ENCODE measurements around the gene NES. TPM values are rescaled to one million over a fixed set of nuclear protein-coding genes. Genes with fewer than 3 reads are reported as not detected.

Gene NES
- total and polyA plus RNA-seq, 2 donors = 3.3 to 3.7 TPM

DNA sequence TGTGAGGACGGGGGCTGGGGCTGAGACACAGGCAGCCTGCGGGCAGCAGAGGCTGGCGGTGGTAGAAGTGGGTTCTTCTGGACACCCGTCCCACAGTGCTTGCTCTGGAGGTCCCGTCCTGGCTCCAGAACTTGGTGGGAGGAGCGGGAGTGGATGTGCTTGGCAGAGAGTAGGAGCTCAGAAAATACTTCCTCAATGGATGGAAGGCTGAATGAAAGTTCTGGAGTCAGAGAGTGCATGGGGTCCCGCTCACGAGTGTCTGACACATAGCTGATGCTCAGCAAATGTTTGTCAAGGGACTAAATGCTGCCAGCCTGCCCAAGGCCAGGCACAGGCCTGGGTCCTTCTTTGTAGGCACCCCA is 13.4 kb upstream of the NES start:
- Histone ChIP-seq H3K27me3 (ENCODE audit: control insufficient read depth in 2 of 2, insufficient read depth in 1 of 2, low read length in 1 of 2) (peaks cover 23 to 68% of the 10 kb centered on the region in 2 donors), H3K27ac (ENCODE audit: low read depth in 1 of 2, low read length in 1 of 2) (peak overlapping the region in 1 of 2 donors; percentile 71), H3K36me3 (ENCODE audit: control insufficient read depth in 2 of 2, insufficient read depth in 2 of 2, low read length in 1 of 2) (no peaks in the 10 kb centered on the region), H3K4me1 (ENCODE audit: control insufficient read depth in 2 of 2, insufficient read depth in 2 of 2, low read length in 2 of 2) (peaks cover 8 to 44% of the 10 kb centered on the region in 2 donors), H3K4me3 (ENCODE audit: low read length in 2 of 2) (no peak overlapping the region), H3K9me3 (ENCODE audit: control insufficient read depth in 2 of 2, insufficient read depth in 1 of 2, low read length in 1 of 2) (no peaks in the 10 kb centered on the region)
- 63% methylated on average over 8 of the region's 8 CpGs for WGBS
- no peak for DNase-seq (ENCODE audit: low read depth in 6 of 9, low spot score in 9 of 9)

DNA sequence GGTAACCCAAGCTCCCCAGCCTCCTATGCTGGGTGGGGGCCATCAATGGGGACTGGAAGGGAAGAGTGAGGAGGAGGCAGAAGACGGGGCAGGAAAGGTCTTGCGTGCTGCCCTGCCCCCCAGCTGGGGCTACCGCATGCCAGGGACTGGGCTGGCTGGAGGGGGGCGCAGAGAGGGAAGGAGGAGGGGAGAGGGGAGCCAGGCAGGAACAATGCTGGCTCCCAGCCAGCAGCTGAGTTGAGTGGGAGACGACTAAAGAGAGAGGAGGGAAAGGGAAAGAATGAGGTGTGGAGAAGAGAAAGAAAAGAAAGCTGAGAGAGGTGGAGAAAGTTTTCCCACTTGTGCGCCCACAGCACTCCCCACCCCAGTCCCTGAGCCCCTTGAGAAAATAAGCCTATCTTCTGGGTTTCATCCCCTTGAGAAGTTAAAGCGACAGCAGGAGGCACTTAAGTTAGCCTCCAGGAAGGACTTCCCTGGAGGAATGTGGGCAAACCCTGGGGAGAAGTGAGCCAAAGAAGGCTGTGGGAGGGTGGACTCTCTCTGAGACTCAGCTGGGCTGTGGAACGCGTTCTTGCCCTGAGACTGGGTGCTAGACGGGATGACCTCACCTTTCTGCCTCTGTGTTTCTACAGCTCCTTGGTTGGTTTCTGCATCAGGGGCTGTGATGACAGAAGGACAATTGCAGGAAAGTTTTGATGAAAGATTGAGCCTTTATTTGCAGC is 12.9 kb upstream of the NES start:
- Histone ChIP-seq H3K36me3 (ENCODE audit: control insufficient read depth in 2 of 2, insufficient read depth in 2 of 2, low read length in 1 of 2) (no peaks in the 10 kb centered on the region), H3K9me3 (ENCODE audit: control insufficient read depth in 2 of 2, insufficient read depth in 1 of 2, low read length in 1 of 2) (no peaks in the 10 kb centered on the region), H3K27ac (ENCODE audit: low read depth in 1 of 2, low read length in 1 of 2) (peak overlapping the region in 1 of 2 donors; percentile 67), H3K4me3 (ENCODE audit: low read length in 2 of 2) (no peak overlapping the region), H3K27me3 (ENCODE audit: control insufficient read depth in 2 of 2, insufficient read depth in 1 of 2, low read length in 1 of 2) (peaks cover 23 to 72% of the 10 kb centered on the region in 2 donors), H3K4me1 (ENCODE audit: control insufficient read depth in 2 of 2, insufficient read depth in 2 of 2, low read length in 2 of 2) (peaks cover 8 to 44% of the 10 kb centered on the region in 2 donors)
- 33% methylated on average over 10 of the region's 10 CpGs for WGBS
- no peak for DNase-seq (ENCODE audit: low read depth in 6 of 9, low spot score in 9 of 9)

DNA sequence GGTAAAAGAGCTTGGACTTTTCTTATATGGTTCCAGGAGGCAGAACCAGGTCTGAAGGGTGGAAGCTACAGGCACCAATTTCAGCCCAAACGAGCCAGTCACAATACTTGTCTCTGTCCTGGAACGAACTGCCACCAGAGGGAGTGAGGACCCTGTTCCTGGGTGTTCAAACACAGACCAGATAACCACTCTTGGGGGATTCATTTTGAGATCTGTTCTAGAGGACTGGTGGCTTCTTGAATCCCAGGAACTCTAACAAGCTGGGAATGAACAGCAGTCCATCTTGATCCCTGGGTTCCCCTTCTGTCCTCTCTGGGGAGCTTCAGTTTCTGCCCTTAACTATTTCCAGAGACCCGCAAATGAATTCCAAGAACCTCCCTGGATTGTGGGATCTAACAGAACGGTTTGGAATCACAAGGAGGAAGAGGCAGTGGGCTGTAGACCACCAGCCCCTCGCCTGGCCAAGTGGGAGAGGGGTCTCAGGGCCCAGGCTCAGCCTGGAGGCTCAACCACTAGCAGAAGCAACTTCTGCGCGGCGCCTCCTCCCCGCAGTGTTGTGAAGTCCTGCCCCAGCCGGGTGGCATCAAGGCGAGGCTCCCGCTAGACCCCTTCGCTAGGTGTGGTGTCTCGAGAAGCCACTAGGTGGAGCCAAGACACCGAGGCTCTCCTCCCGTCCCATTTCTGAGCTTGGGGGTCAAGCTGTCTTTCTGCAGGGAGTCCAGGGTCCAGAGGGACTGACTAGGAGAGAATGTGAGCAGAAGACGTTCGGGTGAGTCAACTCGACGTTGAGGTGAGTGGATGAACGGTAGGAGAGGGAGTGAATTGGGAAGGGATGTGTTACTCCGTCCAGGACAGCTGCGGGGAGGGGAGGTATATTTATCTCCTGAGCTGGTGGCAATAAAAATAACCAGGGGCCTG is 12.1 kb upstream of the NES start:
- no peaks in the 10 kb centered on the region for H3K9me3 ChIP-seq (ENCODE audit: control insufficient read depth in 2 of 2, insufficient read depth in 1 of 2, low read length in 1 of 2)
- H3K27ac ChIP-seq (ENCODE audit: low read depth in 1 of 2, low read length in 1 of 2) = no peak overlapping the region
- peaks cover 8 to 40% of the 10 kb centered on the region in 2 donors for H3K4me1 ChIP-seq (ENCODE audit: control insufficient read depth in 2 of 2, insufficient read depth in 2 of 2, low read length in 2 of 2)
- H3K4me3 ChIP-seq (ENCODE audit: low read length in 2 of 2) = no peak overlapping the region
- peaks cover 23 to 73% of the 10 kb centered on the region in 2 donors for H3K27me3 ChIP-seq (ENCODE audit: control insufficient read depth in 2 of 2, insufficient read depth in 1 of 2, low read length in 1 of 2)
- DNase-seq (ENCODE audit: low read depth in 6 of 9, low spot score in 9 of 9) = peak in 8 of 9 donors; percentile 53 to 84 (median 70)
- no peaks in the 10 kb centered on the region for H3K36me3 ChIP-seq (ENCODE audit: control insufficient read depth in 2 of 2, insufficient read depth in 2 of 2, low read length in 1 of 2)
- WGBS = 4% methylated on average over 23 of the region's 23 CpGs

DNA sequence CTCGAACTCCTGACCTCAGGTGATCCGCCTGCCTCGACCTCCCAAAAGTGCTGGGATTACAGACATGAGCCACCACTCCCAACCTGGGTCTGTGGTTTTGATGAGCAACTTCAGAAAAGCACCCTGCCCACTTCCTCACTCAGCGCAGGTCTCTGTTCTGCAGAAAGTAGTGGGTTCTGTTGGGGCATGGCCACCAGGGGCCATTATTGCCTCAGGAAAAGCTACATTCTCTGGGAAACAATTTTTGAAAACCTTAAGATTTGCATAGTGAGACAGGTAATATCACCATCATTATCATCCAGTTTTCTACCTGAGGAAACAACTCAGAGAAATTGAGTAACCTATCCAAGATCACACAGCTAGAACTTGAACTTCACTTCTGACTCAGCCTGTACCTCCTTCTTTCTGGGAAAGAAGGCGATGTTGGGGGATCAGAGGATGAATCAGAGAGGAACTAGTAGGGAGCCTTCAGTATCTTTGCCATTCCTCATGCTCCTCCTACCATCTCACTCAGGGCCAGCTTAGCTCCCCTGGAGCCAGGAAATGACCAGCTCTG is 7.1 kb upstream of the NES start:
- H3K4me3 ChIP-seq (ENCODE audit: low read length in 2 of 2) = no peak overlapping the region
- H3K4me1 ChIP-seq (ENCODE audit: control insufficient read depth in 2 of 2, insufficient read depth in 2 of 2, low read length in 2 of 2) = peaks cover 1 to 5% of the 10 kb centered on the region in 2 donors
- no peak overlapping the region for H3K27ac ChIP-seq (ENCODE audit: low read depth in 1 of 2, low read length in 1 of 2)
- DNase-seq (ENCODE audit: low read depth in 6 of 9, low spot score in 9 of 9) = no peak
- H3K36me3 ChIP-seq (ENCODE audit: control insufficient read depth in 2 of 2, insufficient read depth in 2 of 2, low read length in 1 of 2) = no peaks in the 10 kb centered on the region
- peaks cover 0 to 3% of the 10 kb centered on the region in 2 donors for H3K9me3 ChIP-seq (ENCODE audit: control insufficient read depth in 2 of 2, insufficient read depth in 1 of 2, low read length in 1 of 2)
- H3K27me3 ChIP-seq (ENCODE audit: control insufficient read depth in 2 of 2, insufficient read depth in 1 of 2, low read length in 1 of 2) = peaks cover 9 to 67% of the 10 kb centered on the region in 2 donors
- 60% methylated on average over 5 of the region's 5 CpGs for WGBS

DNA sequence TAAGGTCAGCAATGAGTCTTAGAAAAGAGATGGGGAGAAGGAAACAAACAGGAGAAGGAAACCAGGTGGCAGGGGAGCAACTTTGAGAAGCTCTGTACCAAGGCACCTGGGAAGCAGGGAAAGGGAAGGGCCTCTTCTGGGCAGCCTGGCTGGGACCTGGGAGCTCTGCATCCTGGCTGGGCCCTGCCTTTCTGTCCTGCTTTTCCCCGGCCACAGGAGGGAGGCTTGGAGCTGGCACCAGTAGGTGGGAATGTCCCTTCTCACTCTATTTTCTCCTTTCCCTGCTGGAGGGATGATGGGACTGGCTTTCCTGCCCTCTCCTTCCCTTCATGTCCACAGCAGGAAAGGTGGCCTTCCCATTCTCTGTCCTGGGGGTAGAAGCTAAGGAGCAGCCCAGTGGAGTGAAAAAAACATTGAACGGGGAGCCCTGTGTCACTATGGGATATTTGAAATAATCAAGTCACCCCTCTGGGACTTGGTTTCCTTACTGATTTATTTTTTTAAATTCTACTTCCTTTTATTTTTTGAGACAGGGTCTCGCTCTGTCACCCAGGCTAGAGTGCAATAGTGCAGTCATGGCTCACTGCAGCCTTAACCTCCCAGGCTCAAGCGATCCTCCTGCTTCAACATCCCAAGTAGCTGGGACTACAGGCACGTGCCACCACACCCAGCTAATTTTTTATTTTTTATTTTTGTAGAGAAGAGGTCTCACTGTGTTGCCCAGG is 5.1 kb upstream of the NES start:
- H3K4me3 ChIP-seq (ENCODE audit: low read length in 2 of 2) = no peak overlapping the region
- H3K9me3 ChIP-seq (ENCODE audit: control insufficient read depth in 2 of 2, insufficient read depth in 1 of 2, low read length in 1 of 2) = peaks cover 0 to 3% of the 10 kb centered on the region in 2 donors
- 92% methylated on average over 5 of the region's 5 CpGs for WGBS
- no peak for DNase-seq (ENCODE audit: low read depth in 6 of 9, low spot score in 9 of 9)
- peaks cover 0 to 3% of the 10 kb centered on the region in 2 donors for H3K4me1 ChIP-seq (ENCODE audit: control insufficient read depth in 2 of 2, insufficient read depth in 2 of 2, low read length in 2 of 2)
- peaks cover 23 to 75% of the 10 kb centered on the region in 2 donors for H3K27me3 ChIP-seq (ENCODE audit: control insufficient read depth in 2 of 2, insufficient read depth in 1 of 2, low read length in 1 of 2)
- no peaks in the 10 kb centered on the region for H3K36me3 ChIP-seq (ENCODE audit: control insufficient read depth in 2 of 2, insufficient read depth in 2 of 2, low read length in 1 of 2)
- no peak overlapping the region for H3K27ac ChIP-seq (ENCODE audit: low read depth in 1 of 2, low read length in 1 of 2)

DNA sequence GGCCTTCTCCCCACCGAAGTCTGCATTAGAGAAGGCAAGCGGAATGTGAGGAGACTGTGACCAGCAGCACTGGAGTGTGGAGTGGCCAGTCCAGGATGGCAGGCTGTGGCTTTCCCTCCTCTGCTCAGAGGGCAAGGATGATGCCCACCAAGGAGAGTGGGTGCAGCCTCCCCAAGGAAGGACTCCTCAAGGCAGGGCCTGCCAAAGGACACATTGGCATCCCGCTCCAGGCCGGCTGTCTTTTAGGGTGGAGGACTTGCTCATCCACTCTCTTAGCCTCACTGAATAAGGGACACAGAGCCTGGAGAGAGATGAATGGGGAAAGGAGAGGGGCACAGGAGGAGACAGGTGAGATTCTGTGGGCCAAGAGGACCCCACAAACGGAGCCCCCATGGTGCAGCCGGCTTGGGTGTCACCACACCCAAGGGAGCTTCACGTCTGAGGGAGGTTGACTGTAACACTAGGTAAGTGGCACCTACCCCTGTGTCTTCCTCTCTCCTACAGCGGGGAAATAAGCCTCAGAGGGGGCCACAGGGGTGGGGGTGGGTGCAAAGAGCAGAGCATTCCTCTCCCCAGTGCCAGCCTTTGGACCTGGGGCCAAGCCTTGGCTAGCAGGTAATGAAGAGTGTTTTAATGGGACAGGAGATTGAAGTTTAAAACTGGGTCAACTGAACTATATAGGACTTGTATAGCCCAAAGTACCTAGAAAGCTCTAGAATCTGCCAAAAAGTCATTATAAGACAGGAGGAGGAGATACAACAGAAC is 4.2 kb upstream of the NES start:
- no peak for DNase-seq (ENCODE audit: low read depth in 6 of 9, low spot score in 9 of 9)
- H3K4me3 ChIP-seq (ENCODE audit: low read length in 2 of 2) = no peak overlapping the region
- peaks cover 0 to 5% of the 10 kb centered on the region in 2 donors for H3K4me1 ChIP-seq (ENCODE audit: control insufficient read depth in 2 of 2, insufficient read depth in 2 of 2, low read length in 2 of 2)
- WGBS = 91% methylated on average over 8 of the region's 8 CpGs
- no peak overlapping the region for H3K27ac ChIP-seq (ENCODE audit: low read depth in 1 of 2, low read length in 1 of 2)
- H3K27me3 ChIP-seq (ENCODE audit: control insufficient read depth in 2 of 2, insufficient read depth in 1 of 2, low read length in 1 of 2) = peaks cover 31 to 85% of the 10 kb centered on the region in 2 donors
- H3K36me3 ChIP-seq (ENCODE audit: control insufficient read depth in 2 of 2, insufficient read depth in 2 of 2, low read length in 1 of 2) = no peaks in the 10 kb centered on the region
- H3K9me3 ChIP-seq (ENCODE audit: control insufficient read depth in 2 of 2, insufficient read depth in 1 of 2, low read length in 1 of 2) = peaks cover 0 to 3% of the 10 kb centered on the region in 2 donors

DNA sequence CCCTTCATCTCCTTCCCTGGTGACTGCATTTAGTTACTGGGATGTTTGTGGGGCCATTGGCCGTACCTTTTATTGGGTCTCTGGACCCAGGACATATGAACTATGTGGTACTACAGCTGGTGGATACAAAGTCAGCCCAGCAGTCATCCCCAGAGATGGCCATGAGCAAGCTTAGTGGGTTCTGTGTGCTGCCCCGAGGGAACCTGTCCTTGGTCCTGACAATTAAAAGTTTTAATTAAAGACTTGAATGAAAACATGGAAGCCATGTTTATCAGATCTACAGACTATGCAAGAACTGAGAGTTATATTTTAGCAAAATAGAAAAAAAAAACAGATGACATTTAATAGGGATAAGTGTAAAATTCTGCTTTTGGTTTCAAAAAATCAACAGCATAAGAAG is 2.8 kb upstream of the NES start:
- Histone ChIP-seq H3K27me3 (ENCODE audit: control insufficient read depth in 2 of 2, insufficient read depth in 1 of 2, low read length in 1 of 2) (peaks cover 43 to 93% of the 10 kb centered on the region in 2 donors), H3K4me3 (ENCODE audit: low read length in 2 of 2) (no peak overlapping the region), H3K36me3 (ENCODE audit: control insufficient read depth in 2 of 2, insufficient read depth in 2 of 2, low read length in 1 of 2) (no peaks in the 10 kb centered on the region), H3K4me1 (ENCODE audit: control insufficient read depth in 2 of 2, insufficient read depth in 2 of 2, low read length in 2 of 2) (peaks cover 0 to 5% of the 10 kb centered on the region in 2 donors), H3K9me3 (ENCODE audit: control insufficient read depth in 2 of 2, insufficient read depth in 1 of 2, low read length in 1 of 2) (peaks cover 0 to 3% of the 10 kb centered on the region in 2 donors), H3K27ac (ENCODE audit: low read depth in 1 of 2, low read length in 1 of 2) (no peak overlapping the region)
- WGBS = 68% methylated on average over 2 of the region's 2 CpGs
- no peak for DNase-seq (ENCODE audit: low read depth in 6 of 9, low spot score in 9 of 9)
